OCI-LY7 (cell line): ENCODE data around the gene SERPINA3.

ENCODE experiments used
- EZH2phosphoT487 ChIP-seq: fragments of 200-600 bp; sonication (generic); IDR thresholded peaks from 2 replicates; pipeline ENCODE4 v1.6.1; 2018; ENCODE audit warnings: low read depth, borderline replicate concordance, mild to moderate bottlenecking, mixed run types, antibody characterized with exemption, low read length, moderate library complexity, mixed read lengths
- TF ChIP-seq, protein P1 (sequence below): fragments of 200-600 bp; sonication (generic); conservative IDR thresholded peaks from 2 replicates; pipeline ENCODE4 v1.5.1; 2014; ENCODE audit warnings: mild to moderate bottlenecking, antibody characterized with exemption, low read length, moderate library complexity, mixed read lengths

DNA sequence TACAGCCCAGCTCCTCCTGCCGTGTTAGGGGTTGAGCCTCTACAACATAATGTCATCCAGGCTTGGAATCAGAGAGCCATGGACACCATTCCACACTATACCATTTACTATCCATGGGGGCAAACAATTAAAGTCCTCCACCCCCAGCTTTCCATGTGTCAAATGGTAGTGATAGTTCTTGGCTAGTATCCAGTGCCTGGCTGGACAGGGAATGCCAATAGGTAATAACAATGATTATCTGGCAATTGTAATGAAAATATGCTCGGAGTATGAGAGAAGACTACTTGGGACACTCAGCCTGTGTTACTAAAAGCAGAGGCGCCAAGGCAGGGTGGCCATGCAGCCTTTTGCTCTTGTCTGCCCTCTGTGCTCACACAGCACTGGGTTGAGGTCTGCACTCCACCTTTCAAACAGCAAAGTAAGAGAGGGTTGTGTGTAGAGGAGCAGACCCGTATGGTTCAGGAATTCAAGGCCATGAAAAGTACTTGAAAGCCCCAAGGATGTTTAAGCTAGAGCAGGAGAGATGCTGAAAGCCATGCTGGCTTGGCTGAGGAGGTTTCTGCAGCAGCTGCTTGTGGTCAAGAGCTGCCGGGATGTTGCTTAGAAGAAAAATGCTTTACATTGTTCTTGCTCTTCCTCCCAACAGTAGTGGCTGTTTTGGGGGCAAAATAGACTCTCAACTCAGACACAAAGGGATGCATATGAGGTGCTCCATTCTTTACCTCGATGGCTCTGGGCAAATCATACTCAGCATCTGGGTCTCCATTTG is 10.6 kb downstream of the SERPINA3 start:
- TF ChIP-seq, protein P1, sequence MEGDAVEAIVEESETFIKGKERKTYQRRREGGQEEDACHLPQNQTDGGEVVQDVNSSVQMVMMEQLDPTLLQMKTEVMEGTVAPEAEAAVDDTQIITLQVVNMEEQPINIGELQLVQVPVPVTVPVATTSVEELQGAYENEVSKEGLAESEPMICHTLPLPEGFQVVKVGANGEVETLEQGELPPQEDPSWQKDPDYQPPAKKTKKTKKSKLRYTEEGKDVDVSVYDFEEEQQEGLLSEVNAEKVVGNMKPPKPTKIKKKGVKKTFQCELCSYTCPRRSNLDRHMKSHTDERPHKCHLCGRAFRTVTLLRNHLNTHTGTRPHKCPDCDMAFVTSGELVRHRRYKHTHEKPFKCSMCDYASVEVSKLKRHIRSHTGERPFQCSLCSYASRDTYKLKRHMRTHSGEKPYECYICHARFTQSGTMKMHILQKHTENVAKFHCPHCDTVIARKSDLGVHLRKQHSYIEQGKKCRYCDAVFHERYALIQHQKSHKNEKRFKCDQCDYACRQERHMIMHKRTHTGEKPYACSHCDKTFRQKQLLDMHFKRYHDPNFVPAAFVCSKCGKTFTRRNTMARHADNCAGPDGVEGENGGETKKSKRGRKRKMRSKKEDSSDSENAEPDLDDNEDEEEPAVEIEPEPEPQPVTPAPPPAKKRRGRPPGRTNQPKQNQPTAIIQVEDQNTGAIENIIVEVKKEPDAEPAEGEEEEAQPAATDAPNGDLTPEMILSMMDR: no peak
- no peak for TF ChIP-seq EZH2phosphoT487
